Raji (cell line): ENCODE measurements around the gene VAMP8.

ENCODE experiments used
- POLR2A ChIP-seq: IDR thresholded peaks from 2 replicates; pipeline ENCODE4 v1.6.1; 2011; ENCODE audit warnings: low read depth, low read length, control low read depth; ENCODE audit not compliant: insufficient read depth

VAMP8 gene

DNA sequence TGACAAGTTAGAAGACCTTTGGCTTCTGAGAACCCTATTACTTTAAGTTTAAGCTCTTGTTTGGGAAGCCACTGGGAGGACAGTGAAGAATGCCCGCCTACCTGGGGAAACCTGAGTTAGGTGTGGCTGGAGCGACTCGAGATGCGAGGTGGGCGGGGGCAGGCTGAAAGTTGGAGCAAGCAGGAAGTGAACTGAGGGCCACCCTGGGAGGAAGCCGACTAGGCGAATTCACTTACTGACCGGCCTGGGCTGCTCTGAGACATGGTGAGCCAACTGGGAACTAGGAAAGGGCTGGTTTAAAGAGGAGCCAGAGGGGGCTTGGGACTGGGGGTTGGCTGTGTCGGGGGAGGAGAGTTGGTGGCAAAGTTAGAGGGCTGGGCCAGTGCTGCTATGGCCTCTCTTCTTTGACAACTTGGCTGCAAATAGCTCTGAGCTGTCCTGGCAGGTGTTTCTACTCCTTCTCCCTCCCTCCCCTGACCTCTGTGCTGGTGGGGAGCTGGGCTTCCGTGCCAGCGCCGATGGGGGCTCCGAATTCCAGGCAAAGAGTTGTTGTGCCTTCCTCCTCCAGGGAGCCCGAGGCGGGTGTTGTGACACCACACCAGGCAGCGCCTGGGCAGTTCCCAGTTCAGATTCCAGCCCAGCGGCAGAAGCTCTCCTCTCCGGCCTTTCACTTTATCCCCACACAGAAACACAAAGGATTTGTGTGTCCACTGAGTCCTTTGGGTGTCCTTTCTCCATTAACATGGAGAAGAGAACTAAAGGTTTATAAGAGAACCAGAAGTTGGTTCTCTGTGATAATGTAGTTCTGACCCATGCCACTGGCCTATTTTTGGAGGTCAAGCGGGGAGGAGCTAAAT is at the start of gene VAMP8:
VAMP8 (plus strand) TSS at position 201 of the 857 bp plus-strand sequence; CDS start at position 262, 61 bp downstream.
- TF ChIP-seq POLR2A: peak; percentile 77

DNA sequence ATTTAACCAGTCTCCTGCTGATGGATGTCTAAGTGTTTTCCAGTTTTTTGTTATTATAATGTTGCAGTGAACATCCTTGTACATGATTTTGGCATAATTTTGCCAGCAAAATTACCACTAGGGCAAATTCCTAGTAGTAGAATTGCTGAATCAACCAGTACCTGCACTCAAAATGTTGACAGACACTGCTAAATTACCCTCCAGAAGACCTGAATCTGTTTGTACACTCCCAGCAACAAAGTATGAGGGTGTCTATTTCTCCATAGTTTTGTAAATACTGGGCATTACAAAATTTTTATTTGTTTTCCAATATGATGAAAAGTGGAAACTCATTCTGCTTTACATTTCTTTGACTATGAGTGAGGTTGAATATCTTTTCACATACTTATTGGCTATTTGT is 49.6 kb upstream of the VAMP8 start:
- no peak for TF ChIP-seq POLR2A

- no peak for TF ChIP-seq POLR2A
Measured at GRCh38 chr2:85528355-85528754, 49.0 kb upstream of the VAMP8 start.

DNA sequence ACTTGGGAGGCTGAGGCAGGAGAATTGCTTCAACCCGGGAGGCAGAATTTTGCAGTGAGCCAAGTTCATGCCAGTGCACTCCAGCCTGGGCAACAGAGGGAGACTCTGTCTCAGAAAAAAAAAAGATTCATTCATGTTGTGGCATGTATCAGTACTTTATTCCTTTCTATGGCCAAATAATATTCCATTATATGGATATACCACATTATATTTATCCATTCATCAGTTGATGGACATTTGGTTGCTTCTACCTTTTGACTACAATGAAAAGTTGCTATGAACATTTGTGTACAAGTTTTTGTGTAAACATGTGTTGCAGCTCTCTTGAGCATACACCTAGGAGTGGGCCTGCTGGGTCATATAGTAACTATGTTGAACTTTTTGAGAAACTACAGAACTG is 47.6 kb upstream of the VAMP8 start:
- no peak for TF ChIP-seq POLR2A

- TF ChIP-seq POLR2A: no peak
Measured at GRCh38 chr2:85531589-85531988, 45.8 kb upstream of the VAMP8 start.

DNA sequence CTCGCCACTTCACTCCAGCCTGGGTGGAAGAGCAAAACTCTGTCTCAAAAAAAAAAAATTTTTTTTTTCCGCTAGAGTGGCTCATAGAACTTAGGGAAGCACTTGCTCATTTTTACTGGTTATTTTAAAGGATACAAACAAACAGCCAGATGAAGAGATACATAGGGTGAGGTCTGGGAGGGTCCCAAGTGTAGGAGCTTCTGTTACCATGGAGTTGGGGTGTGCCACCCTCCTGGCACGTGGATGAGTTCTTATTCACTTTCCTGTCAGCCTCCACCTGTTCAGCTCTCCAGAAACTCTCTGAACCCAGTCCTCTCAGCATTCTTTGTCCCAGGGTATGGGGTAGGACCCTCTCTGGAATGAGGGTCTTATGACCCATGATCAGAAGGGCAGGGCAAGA is 43.3 kb upstream of the VAMP8 start:
- no peak for TF ChIP-seq POLR2A

DNA sequence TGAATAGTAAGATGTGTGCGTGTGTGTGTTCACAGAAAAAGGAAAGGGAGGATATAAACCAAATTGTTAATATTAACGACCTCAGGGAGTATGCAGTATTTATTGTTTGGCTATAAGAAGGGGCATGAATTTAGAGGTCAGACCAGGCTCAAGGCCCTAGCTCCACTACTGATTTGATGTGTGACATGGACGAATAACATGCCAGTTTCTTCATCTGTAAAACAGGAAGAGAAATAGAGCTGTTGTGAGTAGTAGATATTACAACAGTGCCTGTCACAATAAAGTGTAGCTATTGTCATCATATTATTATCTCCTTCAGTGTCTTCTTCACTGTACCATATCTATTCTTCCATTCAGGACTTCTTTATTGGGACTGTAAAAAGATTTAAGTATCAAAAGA is 42.5 kb upstream of the VAMP8 start:
- no peak for TF ChIP-seq POLR2A

DNA sequence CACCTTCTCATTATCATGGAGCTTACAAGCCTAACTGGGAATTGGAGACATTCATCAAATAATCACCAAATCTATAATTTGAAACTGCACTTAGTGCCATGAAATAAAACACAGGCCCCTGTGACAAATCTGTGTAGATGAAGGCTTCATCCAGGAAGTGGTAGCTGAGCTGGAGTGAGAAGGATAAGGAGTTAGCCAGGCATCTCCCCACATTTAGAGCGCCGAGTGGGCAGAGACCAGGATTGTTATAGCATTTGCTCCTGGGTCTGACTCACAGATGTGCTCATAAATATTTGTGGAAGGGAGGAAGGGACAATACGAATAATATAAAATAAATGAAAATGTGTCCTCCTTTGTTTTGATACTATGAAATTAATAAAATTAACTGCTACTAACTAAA is 40.9 kb upstream of the VAMP8 start:
- no peak for TF ChIP-seq POLR2A

- TF ChIP-seq POLR2A: peak; percentile 59; the same call in 1 of the 2 replicates
Measured at GRCh38 chr2:85537600-85538506, 39.5 kb upstream of the VAMP8 start.

DNA sequence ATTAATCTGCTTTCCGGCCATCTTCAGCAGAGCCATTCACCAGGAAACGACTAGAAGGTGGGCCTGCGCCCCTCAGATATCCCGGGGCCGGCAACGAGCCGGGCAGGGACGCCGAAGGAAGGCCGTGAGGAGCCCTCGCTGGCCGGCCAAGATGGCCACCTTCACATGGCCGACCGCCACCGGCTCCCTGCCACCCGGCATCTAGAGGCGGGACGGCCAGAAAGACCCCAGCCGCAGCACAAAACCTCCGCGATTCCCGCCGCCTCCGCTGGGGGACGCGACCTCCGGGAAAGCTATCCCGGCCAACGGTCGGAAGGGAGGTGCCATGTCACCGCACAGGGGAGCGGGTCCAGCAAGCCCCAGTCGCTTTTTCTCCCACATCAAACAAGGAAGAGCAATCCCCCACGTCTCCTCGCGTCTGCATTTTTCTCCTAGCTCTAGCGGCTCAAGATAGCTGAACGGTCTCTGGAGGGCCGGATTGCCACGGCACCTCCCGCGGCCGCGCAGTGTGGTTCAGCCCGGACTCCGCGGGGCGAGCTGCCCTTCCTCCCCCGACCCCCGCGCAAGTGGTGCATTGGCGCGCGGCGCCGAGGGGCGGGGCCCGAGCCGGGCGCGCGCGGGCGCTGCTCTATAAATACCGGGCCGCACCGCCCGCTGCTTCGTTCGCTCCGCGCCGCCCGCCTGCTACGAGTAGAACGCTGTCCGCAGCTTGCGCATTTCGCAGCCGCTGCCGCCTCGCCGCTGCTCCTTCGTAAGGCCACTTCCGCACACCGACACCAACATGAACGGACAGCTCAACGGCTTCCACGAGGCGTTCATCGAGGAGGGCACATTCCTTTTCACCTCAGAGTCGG is 38.7 kb upstream of the VAMP8 start, which contains the start of gene MAT2A:
MAT2A (plus strand) TSS at position 662 of the 854 bp plus-strand sequence; CDS start at position 782, 120 bp downstream.
- peak; percentile 97 for TF ChIP-seq POLR2A

- no peak for TF ChIP-seq POLR2A
Measured at GRCh38 chr2:85539361-85540132, 37.8 kb upstream of the VAMP8 start.

DNA sequence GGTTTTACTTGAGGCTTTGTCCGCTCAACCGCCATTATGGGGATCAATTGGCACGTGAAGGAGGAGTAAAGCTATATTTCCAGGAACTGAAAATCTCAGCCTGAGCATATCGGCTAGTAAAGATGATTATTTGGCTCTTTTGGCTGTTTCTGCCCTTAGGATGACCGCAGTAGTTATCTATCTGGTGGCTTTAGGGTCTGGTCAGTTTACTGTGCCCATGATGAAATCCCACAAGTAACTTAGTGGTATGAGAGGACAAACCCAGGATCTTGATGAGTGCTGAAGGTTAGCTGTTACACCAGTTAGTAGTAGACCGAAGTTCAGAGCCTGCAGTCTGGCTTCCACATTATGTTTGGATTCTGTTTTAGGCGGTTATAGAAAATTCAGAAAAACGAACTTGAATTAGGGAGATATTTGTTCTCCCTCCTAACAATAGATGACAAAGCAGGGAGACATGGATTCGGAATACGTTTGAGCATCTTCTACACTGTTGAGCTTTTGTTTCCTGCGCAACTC is 37.2 kb upstream of the VAMP8 start:
- TF ChIP-seq POLR2A: no peak

GRCh38 chr2:85541262-85541661 is 36.1 kb upstream of the VAMP8 start:
- TF ChIP-seq POLR2A: no peak
